Measurements from ENCODE around the gene ZBTB32. TPM values are rescaled to one million over a fixed set of nuclear protein-coding genes. Genes with fewer than 3 reads are reported as not detected.

Gene ZBTB32
- total and polyA plus RNA-seq, 12 donors: 0.03 to 0.12 TPM; not detected in 10

DNA sequence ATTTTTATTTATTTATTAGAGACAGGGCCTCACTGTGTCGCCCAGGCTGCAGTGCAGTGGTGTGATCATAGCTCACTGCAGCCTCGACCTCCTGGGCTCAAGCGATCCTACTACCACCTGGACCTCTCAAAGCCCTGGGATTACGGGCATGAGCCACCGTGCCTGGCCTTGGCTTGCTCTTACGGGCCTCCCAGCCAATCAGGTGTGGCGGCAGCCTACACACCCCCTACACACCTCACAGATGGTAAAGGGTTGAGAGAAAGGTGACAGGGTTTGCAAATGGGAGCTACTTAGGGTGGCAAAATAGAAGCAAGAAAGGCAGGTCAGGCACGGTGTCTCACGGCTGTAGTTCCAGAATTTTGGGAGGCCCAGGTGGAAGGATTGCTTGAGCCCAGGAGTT, 1.0 kb upstream of the ZBTB32 start:
- Histone ChIP-seq H3K27me3 (peaks cover 0 to 18% (median 10%) of the 10 kb centered on the region in 7 donors), H3K36me3 (no peaks in the 10 kb centered on the region), H3K27ac (no peak overlapping the region), H3K4me1 (peaks cover 0 to 16% (median 7%) of the 10 kb centered on the region in 9 donors), H3K9me3 (no peaks in the 10 kb centered on the region), H3K4me3 (peak overlapping the region in 6 of 10 donors; percentile 37 to 70 (median 58))
- TF ChIP-seq, protein P1, sequence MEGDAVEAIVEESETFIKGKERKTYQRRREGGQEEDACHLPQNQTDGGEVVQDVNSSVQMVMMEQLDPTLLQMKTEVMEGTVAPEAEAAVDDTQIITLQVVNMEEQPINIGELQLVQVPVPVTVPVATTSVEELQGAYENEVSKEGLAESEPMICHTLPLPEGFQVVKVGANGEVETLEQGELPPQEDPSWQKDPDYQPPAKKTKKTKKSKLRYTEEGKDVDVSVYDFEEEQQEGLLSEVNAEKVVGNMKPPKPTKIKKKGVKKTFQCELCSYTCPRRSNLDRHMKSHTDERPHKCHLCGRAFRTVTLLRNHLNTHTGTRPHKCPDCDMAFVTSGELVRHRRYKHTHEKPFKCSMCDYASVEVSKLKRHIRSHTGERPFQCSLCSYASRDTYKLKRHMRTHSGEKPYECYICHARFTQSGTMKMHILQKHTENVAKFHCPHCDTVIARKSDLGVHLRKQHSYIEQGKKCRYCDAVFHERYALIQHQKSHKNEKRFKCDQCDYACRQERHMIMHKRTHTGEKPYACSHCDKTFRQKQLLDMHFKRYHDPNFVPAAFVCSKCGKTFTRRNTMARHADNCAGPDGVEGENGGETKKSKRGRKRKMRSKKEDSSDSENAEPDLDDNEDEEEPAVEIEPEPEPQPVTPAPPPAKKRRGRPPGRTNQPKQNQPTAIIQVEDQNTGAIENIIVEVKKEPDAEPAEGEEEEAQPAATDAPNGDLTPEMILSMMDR (IDR thresholded peaks at IDR 0.05): no peak
- WGBS, 2 donors: 51 to 53% methylated on average over 9 of the region's 9 CpGs
- no peak for ATAC-seq
- no peak for DNase-seq
- intact Hi-C loops (cut with DNase I): no loop called here

DNA sequence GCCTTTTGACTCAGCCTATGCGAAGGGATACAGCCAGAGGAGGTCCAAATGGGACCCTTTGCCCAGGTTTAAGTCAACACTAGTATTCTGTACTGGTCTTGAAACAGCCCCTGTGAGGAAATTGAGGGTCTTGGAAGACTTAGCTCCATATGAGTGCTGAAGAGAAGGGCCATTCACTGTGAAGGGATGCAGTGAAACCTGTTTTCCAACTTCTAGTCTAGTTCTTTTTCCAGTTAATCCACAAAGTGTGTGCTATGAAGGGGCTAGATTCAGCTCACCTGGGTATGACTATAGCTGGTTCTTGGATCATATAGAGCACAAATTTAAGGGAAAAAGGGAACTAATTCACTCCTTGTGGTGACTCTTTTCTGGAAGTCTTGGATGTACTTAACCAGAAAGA, 4.0 kb downstream of the ZBTB32 start:
- Histone ChIP-seq H3K9me3 (no peaks in the 10 kb centered on the region), H3K27me3 (peaks cover 0 to 23% (median 6%) of the 10 kb centered on the region in 7 donors), H3K36me3 (no peaks in the 10 kb centered on the region), H3K4me1 (peaks cover 0 to under 1% (median 0%) of the 10 kb centered on the region in 9 donors), H3K4me3 (no peak overlapping the region), H3K27ac (no peak overlapping the region)
- intact Hi-C loops (cut with DNase I): no loop called here
- ATAC-seq: no peak
- 81 to 89% methylated on average over 1 of the region's 1 CpG for WGBS, 2 donors
- TF ChIP-seq, protein P1 (IDR thresholded peaks at IDR 0.05): no peak
- DNase-seq: no peak

DNA sequence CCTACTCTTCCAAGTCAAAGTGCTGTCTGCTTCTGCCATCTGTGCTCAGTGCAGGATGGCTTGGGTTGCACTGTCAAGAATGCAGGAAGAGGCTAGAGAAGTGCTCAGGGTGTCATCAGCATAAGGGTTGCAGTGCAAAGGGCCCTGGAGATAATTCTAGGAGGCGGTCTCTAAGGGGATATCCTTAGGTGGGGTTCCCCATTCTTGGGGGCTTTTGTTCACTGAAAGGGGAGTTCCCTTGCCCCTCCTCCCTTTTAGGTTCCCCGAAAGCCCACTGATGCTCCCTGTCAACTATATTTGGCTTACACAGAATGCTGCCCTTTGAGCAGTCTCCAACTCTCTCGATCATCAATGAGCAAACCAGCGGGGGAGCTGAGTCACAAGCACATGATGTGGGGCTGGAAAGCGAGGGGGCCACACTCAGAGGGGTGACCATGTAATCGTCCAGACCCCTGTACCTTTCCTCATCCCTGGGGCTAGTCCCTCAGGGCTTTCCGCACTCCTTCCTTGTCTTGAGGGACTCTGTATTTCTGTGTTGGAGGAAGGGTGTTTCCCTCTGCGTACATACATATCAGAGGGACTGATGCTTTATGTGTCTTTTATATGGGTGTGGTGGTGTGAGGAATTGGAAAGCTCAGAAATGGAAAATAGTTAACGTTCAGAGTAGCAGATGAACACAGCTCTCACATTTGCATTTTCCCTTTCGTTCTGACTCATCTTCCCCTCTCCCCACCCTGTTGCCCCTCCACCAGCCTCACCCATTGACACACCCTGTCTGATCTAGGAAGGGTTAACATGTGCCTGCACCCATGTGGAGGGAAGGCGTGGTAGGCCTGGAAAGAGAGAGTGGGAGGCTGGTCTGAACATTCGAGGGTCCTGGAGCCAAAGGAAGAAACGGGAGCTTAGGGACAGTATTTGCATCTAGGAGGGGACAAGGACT, 6.7 kb downstream of the ZBTB32 start:
- 64 to 67% methylated on average over 13 of the region's 13 CpGs for WGBS, 2 donors
- DNase-seq: no peak
- Histone ChIP-seq H3K36me3 (no peaks in the 10 kb centered on the region), H3K4me3 (no peak overlapping the region), H3K9me3 (no peaks in the 10 kb centered on the region), H3K4me1 (peaks cover 3 to 13% (median 8%) of the 10 kb centered on the region in 9 donors), H3K27me3 (peaks cover 0 to 7% (median 0%) of the 10 kb centered on the region in 7 donors), H3K27ac (peak overlapping the region in 1 of 10 donors; percentile 57)
- ATAC-seq: no peak
- TF ChIP-seq, protein P1 (IDR thresholded peaks at IDR 0.05): no peak
- intact Hi-C loops (cut with DNase I): loop anchor here in 4 of 10 donors (10.0 kb wide), 2 partner anchors 156 to 166 kb away; partner anchors contain the start of gene TMEM147 (in 3 of the 4)

DNA sequence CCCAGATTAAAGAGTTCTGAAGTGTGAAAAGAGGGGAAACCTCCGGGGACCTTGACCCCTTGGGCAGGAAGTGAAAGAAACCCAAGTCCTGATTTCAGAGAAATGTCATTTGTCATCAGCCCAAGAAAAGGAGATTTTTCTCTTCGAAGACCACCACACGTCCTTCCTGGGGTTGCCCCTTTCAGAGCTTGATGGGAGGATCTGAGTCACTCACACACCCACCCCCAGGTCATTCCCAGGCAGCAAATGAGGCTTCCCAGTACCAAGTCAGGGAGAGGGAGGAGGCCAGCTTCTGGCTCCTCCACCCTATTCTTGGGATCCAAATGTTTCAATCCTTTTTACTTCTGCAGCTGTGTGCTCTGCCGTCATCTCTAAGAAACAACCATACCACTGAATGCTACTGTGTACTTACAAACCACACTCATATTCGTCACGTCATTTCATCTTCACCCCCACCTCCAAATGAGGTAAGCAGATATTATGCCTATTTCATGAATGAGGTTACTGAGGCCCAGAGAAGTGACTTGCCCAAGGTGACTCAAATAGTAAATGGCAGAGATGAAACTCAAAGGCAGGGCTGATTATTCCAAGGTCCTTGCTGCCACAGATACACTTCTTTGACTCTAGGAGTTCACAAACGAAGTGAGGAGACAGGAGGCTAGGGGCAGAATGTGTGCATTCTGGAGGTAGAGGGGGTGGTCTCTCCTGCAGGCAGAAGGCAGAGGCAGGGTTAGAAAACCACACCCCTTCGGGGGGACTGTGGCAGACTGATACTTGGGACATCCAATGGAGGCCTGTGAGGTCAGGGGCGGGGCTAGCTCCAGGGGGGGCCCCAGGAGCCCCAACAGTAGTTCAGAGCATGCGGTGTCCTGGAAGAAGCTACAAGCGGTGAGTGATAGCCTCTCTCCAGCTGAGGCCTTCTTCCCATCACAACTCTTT, 8.5 kb downstream of the ZBTB32 start:
- Histone ChIP-seq H3K9me3 (no peaks in the 10 kb centered on the region), H3K36me3 (no peaks in the 10 kb centered on the region), H3K27ac (peak overlapping the region in 1 of 10 donors; percentile 58), H3K27me3 (peaks cover 0 to 7% (median 0%) of the 10 kb centered on the region in 7 donors), H3K4me3 (peak overlapping the region in 1 of 10 donors; percentile 20), H3K4me1 (peaks cover 3 to 16% (median 12%) of the 10 kb centered on the region in 9 donors)
- intact Hi-C loops (cut with DNase I): loop anchor here in 4 of 10 donors (10.0 kb wide), 2 partner anchors 158 to 168 kb away; partner anchors contain the start of gene TMEM147 (in 3 of the 4)
- DNase-seq (no peak), ATAC-seq (no peak)
- TF ChIP-seq, protein P1 (IDR thresholded peaks at IDR 0.05): no peak
- 76% methylated on average over 11 of the region's 11 CpGs for WGBS, 2 donors
